Measurements from ENCODE around the gene VEPH1. TPM values are rescaled to one million over a fixed set of nuclear protein-coding genes. Genes with fewer than 3 reads are reported as not detected.
A peak's percentile ranks its signal among the peaks of the same experiment; 100 is the strongest.

The VEPH1 gene
- total RNA-seq, 2 donors from 2014 or later: 15.0 to 30.0 TPM

DNA sequence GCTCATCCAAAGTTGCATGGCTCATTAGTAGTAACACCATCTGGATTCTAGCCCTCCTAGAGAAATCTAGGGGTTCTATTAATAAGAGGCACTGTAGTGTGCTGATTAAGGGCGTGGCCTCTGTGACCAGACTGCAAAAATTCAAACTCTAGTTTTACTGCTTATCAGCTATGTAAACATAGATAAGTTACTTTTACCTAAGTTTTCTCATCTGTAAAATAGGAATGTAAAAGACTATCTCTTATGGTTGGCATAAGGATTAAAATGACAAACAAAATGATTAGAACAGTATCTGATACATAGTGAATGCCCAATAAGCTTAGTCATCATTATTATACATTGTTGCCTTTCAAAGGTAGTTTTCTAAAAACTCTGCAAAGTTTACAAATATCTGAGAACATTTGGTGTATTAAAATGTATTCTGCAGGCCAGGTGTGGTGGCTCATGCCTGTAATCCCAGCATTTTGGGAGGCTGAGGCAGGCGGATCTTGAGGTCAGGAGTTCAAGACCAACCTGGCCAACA, 62.1 kb downstream of the VEPH1 start:
- no peak for ATAC-seq
- intact Hi-C loops (cut with DNase I): no loop called here
- Histone ChIP-seq H3K4me1 (peaks cover 21% of the 10 kb centered on the region), H3K27ac (no peak overlapping the region), H3K9me3 (no peaks in the 10 kb centered on the region), H3K4me3 (no peak overlapping the region), H3K36me3 (replicated peaks in 1 of 2; ENCODE audit: insufficient read depth in 1 of 2, low read depth in 2 of 2) (no peaks in the 10 kb centered on the region), H3K27me3 (no peaks in the 10 kb centered on the region)
- 80 to 93% methylated on average over 2 of the region's 2 CpGs for WGBS, 2 donors
- no peak for DNase-seq
- no peak for TF ChIP-seq POLR2A (IDR thresholded peaks at IDR 0.05)
- TF ChIP-seq, protein P1, sequence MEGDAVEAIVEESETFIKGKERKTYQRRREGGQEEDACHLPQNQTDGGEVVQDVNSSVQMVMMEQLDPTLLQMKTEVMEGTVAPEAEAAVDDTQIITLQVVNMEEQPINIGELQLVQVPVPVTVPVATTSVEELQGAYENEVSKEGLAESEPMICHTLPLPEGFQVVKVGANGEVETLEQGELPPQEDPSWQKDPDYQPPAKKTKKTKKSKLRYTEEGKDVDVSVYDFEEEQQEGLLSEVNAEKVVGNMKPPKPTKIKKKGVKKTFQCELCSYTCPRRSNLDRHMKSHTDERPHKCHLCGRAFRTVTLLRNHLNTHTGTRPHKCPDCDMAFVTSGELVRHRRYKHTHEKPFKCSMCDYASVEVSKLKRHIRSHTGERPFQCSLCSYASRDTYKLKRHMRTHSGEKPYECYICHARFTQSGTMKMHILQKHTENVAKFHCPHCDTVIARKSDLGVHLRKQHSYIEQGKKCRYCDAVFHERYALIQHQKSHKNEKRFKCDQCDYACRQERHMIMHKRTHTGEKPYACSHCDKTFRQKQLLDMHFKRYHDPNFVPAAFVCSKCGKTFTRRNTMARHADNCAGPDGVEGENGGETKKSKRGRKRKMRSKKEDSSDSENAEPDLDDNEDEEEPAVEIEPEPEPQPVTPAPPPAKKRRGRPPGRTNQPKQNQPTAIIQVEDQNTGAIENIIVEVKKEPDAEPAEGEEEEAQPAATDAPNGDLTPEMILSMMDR (IDR thresholded peaks at IDR 0.05): no peak

DNA sequence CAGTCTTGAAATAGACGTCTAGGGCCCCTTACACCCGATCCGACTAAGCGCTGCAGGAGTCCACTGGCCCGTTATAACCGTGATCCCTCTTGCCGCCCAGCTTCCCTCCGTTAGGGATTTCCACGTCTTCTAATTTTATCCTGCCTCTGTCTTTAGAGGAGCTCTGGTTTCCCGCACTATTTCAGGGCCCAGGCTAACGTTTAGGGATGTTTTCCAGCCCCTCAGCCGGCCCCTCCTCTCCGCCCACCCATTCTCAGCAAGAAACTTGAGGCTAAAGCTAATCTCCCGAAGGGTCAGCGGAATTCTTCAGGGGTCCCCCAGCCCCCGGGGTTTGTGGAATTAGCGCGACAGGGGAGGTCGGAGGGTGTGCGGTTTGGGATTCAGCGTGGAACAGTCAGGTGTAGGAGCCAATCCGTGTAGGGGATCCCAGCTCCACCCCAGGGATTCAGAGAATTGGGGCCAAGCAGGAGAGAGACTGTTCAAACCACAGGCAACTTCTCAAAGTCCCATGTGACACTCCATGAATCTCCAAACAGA, 65.0 kb downstream of the VEPH1 start:
- H3K9me3 ChIP-seq: no peaks in the 10 kb centered on the region
- H3K4me1 ChIP-seq: peaks cover 21% of the 10 kb centered on the region
- no peaks in the 10 kb centered on the region for H3K27me3 ChIP-seq
- 3 to 7% methylated on average over 21 to 22 of the region's 22 CpGs for WGBS, 2 donors
- H3K4me3 ChIP-seq: peak overlapping the region in 1 of 2 donors; percentile 23
- ATAC-seq (no peak), DNase-seq (peak in 1 of 4 donors; percentile 10)
- H3K36me3 ChIP-seq (replicated peaks in 1 of 2; ENCODE audit: insufficient read depth in 1 of 2, low read depth in 2 of 2): no peaks in the 10 kb centered on the region
- H3K27ac ChIP-seq: peak overlapping the region in 1 of 4 donors; percentile 28
- TF ChIP-seq, protein P1 (IDR thresholded peaks at IDR 0.05): no peak
- no peak for TF ChIP-seq POLR2A (IDR thresholded peaks at IDR 0.05)
- intact Hi-C loops (cut with DNase I): no loop called here

DNA sequence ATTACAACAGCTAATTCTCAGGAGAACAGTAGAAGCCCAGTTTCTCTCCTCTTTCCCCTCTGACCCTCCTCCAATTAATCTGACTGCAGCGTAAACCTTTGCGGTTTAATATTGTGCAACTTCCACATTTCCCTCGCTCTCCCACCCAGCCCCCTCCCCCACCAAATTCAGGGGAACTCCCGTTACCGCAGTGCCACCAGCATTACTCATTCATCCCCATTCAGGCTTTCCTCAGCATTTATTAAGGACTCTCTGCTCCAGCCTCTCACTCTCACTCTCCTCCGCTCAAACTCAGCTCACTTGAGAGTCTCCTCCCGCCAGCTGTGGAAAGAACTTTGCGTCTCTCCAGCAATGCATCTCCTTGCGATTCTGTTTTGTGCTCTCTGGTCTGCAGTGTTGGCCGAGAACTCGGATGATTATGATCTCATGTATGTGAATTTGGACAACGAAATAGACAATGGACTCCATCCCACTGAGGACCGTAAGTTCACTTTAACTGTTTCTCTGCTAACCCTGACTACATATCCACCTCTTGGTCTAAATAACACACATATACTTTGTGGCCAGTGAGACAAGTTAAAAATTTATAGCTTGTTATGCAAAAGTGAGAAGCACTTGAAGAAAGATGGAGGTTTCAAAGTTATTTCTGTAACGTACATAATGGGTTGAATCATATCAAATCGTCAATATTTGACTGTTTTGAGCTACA, 66.5 kb downstream of the VEPH1 start, which contains the start of gene PTX3:
PTX3 (plus strand) TSS at position 268 of the 709 bp plus-strand sequence; CDS start at position 352, 84 bp downstream.
- peak within 1 kb of the TSS in 3 of 4 donors; percentile 22 to 60 (median 28) for H3K27ac ChIP-seq
- peak within 1 kb of the TSS; percentile 4 to 23 for H3K4me3 ChIP-seq
- WGBS, 2 donors: 31 to 32% methylated on average over 15 of the region's 15 CpGs
- no peaks in the 10 kb centered on the region for H3K9me3 ChIP-seq
- TF ChIP-seq, protein P1 (IDR thresholded peaks at IDR 0.05): no peak
- peak in 2 of 3 donors; percentile 19 to 29 for TF ChIP-seq POLR2A (IDR thresholded peaks at IDR 0.05)
- ATAC-seq: peak; percentile 39
- H3K4me1 ChIP-seq: peaks cover 21% of the 10 kb centered on the region
- DNase-seq: peak; percentile 15 to 56 (median 30)
- no peaks in the 10 kb centered on the region for H3K27me3 ChIP-seq
- intact Hi-C loops (cut with DNase I): no loop called here
- H3K36me3 ChIP-seq (replicated peaks in 1 of 2; ENCODE audit: insufficient read depth in 1 of 2, low read depth in 2 of 2): no peaks in the 10 kb centered on the region

DNA sequence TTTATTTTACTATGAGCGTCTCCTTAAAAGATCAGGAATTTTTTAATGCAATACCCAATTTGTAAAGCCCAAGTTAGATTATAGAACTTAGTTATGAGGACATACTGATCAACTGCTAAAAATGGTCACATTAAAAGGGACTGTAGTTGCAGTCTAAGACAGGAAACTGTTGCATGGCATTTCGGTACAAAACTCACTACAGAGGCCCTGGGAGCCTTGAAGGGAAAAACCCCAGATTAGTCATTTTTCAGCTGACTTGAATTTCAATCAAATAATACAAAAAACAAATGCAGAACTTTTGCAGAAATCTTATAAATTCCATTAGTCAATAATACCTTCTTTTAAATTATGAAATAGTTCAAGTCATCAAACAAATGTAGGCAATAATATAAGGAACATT, 73.5 kb downstream of the VEPH1 start:
- H3K9me3 ChIP-seq: no peaks in the 10 kb centered on the region
- no peaks in the 10 kb centered on the region for H3K4me1 ChIP-seq
- TF ChIP-seq, protein P1 (IDR thresholded peaks at IDR 0.05): no peak
- TF ChIP-seq POLR2A (IDR thresholded peaks at IDR 0.05): no peak
- 79 to 80% methylated on average over 2 of the region's 2 CpGs for WGBS, 2 donors
- no peak for ATAC-seq
- no peaks in the 10 kb centered on the region for H3K36me3 ChIP-seq (replicated peaks in 1 of 2; ENCODE audit: insufficient read depth in 1 of 2, low read depth in 2 of 2)
- H3K27ac ChIP-seq: no peak overlapping the region
- no peak overlapping the region for H3K4me3 ChIP-seq
- no peaks in the 10 kb centered on the region for H3K27me3 ChIP-seq
- DNase-seq: no peak
- intact Hi-C loops (cut with DNase I): no loop called here

All from body of pancreas (tissue), 4 donors.